Neural progenitor cell (in vitro differentiated cells): Measurements from ENCODE around the gene GPR22. TPM values are rescaled to one million over a fixed set of nuclear protein-coding genes. Genes with fewer than 3 reads are reported as not detected.

Source experiments
- DNase-seq: peaks from one replicate; pipeline ENCODE4 v3.0.0-alpha.2; 2016; ENCODE audit warnings: low spot score
- H2AFZ ChIP-seq: fragments of 200-600 bp; sonication (generic); replicated peaks from 2 replicates; pipeline ENCODE4 v1.6.1; 2016; ENCODE audit warnings: antibody characterized with exemption
- H3F3A ChIP-seq: fragments of 200-600 bp; sonication (generic); 2 replicates; pipeline ENCODE4 v1.6.1; 2016; ENCODE audit warnings: antibody characterized with exemption, low read depth
- H3K27ac ChIP-seq: fragments of 200-600 bp; sonication (generic); 2 replicates; pipeline ENCODE4 v1.5.1; 2016; ENCODE audit warnings: mild to moderate bottlenecking
- H3K27me3 ChIP-seq: fragments of 200-600 bp; sonication (generic); 2 replicates; pipeline ENCODE4 v1.6.1; 2016; ENCODE audit warnings: mild to moderate bottlenecking, moderate library complexity
- H3K36me3 ChIP-seq: fragments of 200-600 bp; sonication (generic); 2 replicates; pipeline ENCODE4 v1.5.1; 2016
- H3K4me1 ChIP-seq: fragments of 200-600 bp; sonication (generic); 2 replicates; pipeline ENCODE4 v1.6.1; 2016; ENCODE audit warnings: mixed run types
- H3K4me2 ChIP-seq: fragments of 200-600 bp; sonication (generic); 2 replicates; pipeline ENCODE4 v1.6.1; 2016
- H3K4me3 ChIP-seq: fragments of 200-600 bp; sonication (generic); 2 replicates; pipeline ENCODE4 v1.5.1; 2016
- H3K79me2 ChIP-seq: fragments of 200-600 bp; sonication (generic); 2 replicates; pipeline ENCODE4 v1.6.1; 2016; ENCODE audit warnings: low read depth
- H3K9ac ChIP-seq: fragments of 200-600 bp; sonication (generic); 2 replicates; pipeline ENCODE4 v1.6.1; 2016
- H3K9me3 ChIP-seq: fragments of 200-600 bp; sonication (generic); 2 replicates; pipeline ENCODE4 v1.5.1; 2016; ENCODE audit warnings: low read depth
- H4K20me1 ChIP-seq: fragments of 200-600 bp; sonication (generic); 2 replicates; pipeline ENCODE4 v1.6.1; 2016; ENCODE audit warnings: low read depth
- H3K27ac Mint-ChIP-seq: 3 replicates; pipeline ENCODE4 v1.8.0; 2021; ENCODE audit warnings: mixed read lengths
- H3K27me3 Mint-ChIP-seq: 2 replicates; pipeline ENCODE4 v1.8.0; 2022; ENCODE audit warnings: low read depth, mild to moderate bottlenecking, inconsistent platforms, moderate library complexity, mixed read lengths; ENCODE audit not compliant: insufficient read depth
- H3K36me3 Mint-ChIP-seq: 3 replicates; pipeline ENCODE4 v1.8.0; 2021; ENCODE audit warnings: mixed read lengths
- H3K4me1 Mint-ChIP-seq: 3 replicates; pipeline ENCODE4 v1.8.0; 2021; ENCODE audit warnings: mixed read lengths
- H3K4me3 Mint-ChIP-seq: 3 replicates; pipeline ENCODE4 v1.8.0; 2021; ENCODE audit warnings: mild to moderate bottlenecking, moderate library complexity, mixed read lengths
- H3K9me3 Mint-ChIP-seq: 3 replicates; pipeline ENCODE4 v1.8.0; 2020; ENCODE audit warnings: mixed read lengths
- CTCF ChIP-seq: fragments of 200-600 bp; sonication (generic); IDR thresholded peaks from 2 replicates; pipeline ENCODE4 v1.5.1; 2017; ENCODE audit warnings: antibody characterized with exemption, mild to moderate bottlenecking
- EZH2 ChIP-seq: fragments of 200-600 bp; sonication (generic); IDR thresholded peaks from 2 replicates; pipeline ENCODE4 v1.6.1; 2017; ENCODE audit warnings: antibody characterized with exemption, mild to moderate bottlenecking, moderate library complexity
- EZH2phosphoT487 ChIP-seq: fragments of 200-600 bp; sonication (generic); IDR thresholded peaks from 2 replicates; pipeline ENCODE4 v1.6.1; 2017; ENCODE audit warnings: antibody characterized with exemption
- total RNA-seq: library from RNA; depleted of rRNA; stranded (reverse); fragments of >200 nt; gene quantifications from 2 replicates; pipeline ENCODE4 v1.2.3, GENCODE V29; 2015; ENCODE audit warnings: low replicate concordance

The GPR22 gene
- total RNA-seq, 1 donor from 2014 or later, result not detected

- no peak for DNase-seq
- H3K27me3 ChIP-seq, result no peaks in the 10 kb centered on the region
- H3K9ac ChIP-seq, result no peak overlapping the region
- TF ChIP-seq EZH2phosphoT487 (no peak), CTCF (no peak), EZH2 (no peak)
- no peaks in the 10 kb centered on the region for H3K36me3 ChIP-seq
- Mint-ChIP-seq H3K9me3 (no peaks in the 10 kb centered on the region), H3K4me1 (no peaks in the 10 kb centered on the region), H3K4me3 (no peak overlapping the region), H3K36me3 (no peaks in the 10 kb centered on the region), H3K27me3 (no peaks in the 10 kb centered on the region), H3K27ac (no peak overlapping the region)
- H3F3A ChIP-seq, result no peaks in the 10 kb centered on the region
- H3K4me2 ChIP-seq, result no peak overlapping the region
- no peaks in the 10 kb centered on the region for H3K9me3 ChIP-seq
- H2AFZ ChIP-seq, result no peak overlapping the region
- H3K27ac ChIP-seq, result no peak overlapping the region
- no peaks in the 10 kb centered on the region for H3K79me2 ChIP-seq
- H3K4me3 ChIP-seq, result no peak overlapping the region
- H3K4me1 ChIP-seq, result no peaks in the 10 kb centered on the region
- no peaks in the 10 kb centered on the region for H4K20me1 ChIP-seq
Observed at GRCh38 chr7:107480932-107481331, 11.1 kb downstream of the GPR22 start.

- Histone ChIP-seq H3K9ac (no peak overlapping the region), H2AFZ (no peak overlapping the region), H4K20me1 (no peaks in the 10 kb centered on the region), H3K79me2 (no peaks in the 10 kb centered on the region), H3K4me3 (no peak overlapping the region), H3K4me2 (no peak overlapping the region), H3K9me3 (no peaks in the 10 kb centered on the region), H3F3A (no peaks in the 10 kb centered on the region), H3K4me1 (no peaks in the 10 kb centered on the region), H3K36me3 (no peaks in the 10 kb centered on the region), H3K27me3 (no peaks in the 10 kb centered on the region), H3K27ac (no peak overlapping the region)
- no peaks in the 10 kb centered on the region for H3K9me3 Mint-ChIP-seq
- no peaks in the 10 kb centered on the region for H3K4me1 Mint-ChIP-seq
- no peak overlapping the region for H3K27ac Mint-ChIP-seq
- TF ChIP-seq EZH2phosphoT487, result no peak
- no peak for DNase-seq
- no peak overlapping the region for H3K4me3 Mint-ChIP-seq
- H3K27me3 Mint-ChIP-seq, result no peaks in the 10 kb centered on the region
- H3K36me3 Mint-ChIP-seq, result no peaks in the 10 kb centered on the region
Observed at GRCh38 chr7:107482571-107482970, 12.7 kb downstream of the GPR22 start.

- Histone ChIP-seq H3F3A (no peaks in the 10 kb centered on the region), H2AFZ (no peak overlapping the region), H3K4me2 (no peak overlapping the region), H3K4me3 (no peak overlapping the region), H3K79me2 (no peaks in the 10 kb centered on the region), H3K4me1 (no peaks in the 10 kb centered on the region), H3K36me3 (no peaks in the 10 kb centered on the region), H4K20me1 (no peaks in the 10 kb centered on the region), H3K27me3 (no peaks in the 10 kb centered on the region), H3K9ac (no peak overlapping the region), H3K27ac (no peak overlapping the region), H3K9me3 (no peaks in the 10 kb centered on the region)
- TF ChIP-seq EZH2phosphoT487 (no peak), EZH2 (no peak), CTCF (no peak)
- Mint-ChIP-seq H3K27me3 (no peaks in the 10 kb centered on the region), H3K27ac (no peak overlapping the region), H3K4me3 (no peak overlapping the region), H3K9me3 (no peaks in the 10 kb centered on the region), H3K4me1 (no peaks in the 10 kb centered on the region), H3K36me3 (no peaks in the 10 kb centered on the region)
- no peak for DNase-seq
Observed at GRCh38 chr7:107486041-107486440, 16.2 kb downstream of the GPR22 start.

- no peaks in the 10 kb centered on the region for H3K27me3 Mint-ChIP-seq
- H4K20me1 ChIP-seq, result no peaks in the 10 kb centered on the region
- no peak overlapping the region for H3K9ac ChIP-seq
- DNase-seq, result no peak
- peaks cover 2% of the 10 kb centered on the region for H3K36me3 Mint-ChIP-seq
- H3K4me1 Mint-ChIP-seq, result no peaks in the 10 kb centered on the region
- no peaks in the 10 kb centered on the region for H3F3A ChIP-seq
- no peaks in the 10 kb centered on the region for H3K9me3 ChIP-seq
- H3K4me2 ChIP-seq, result no peak overlapping the region
- no peak overlapping the region for H3K4me3 ChIP-seq
- no peak overlapping the region for H2AFZ ChIP-seq
- TF ChIP-seq CTCF (no peak), EZH2phosphoT487 (no peak), EZH2 (no peak)
- H3K4me1 ChIP-seq, result no peaks in the 10 kb centered on the region
- peaks cover 6% of the 10 kb centered on the region for H3K9me3 Mint-ChIP-seq
- H3K27ac ChIP-seq, result no peak overlapping the region
- H3K27ac Mint-ChIP-seq, result no peak overlapping the region
- H3K4me3 Mint-ChIP-seq, result no peak overlapping the region
- H3K27me3 ChIP-seq, result no peaks in the 10 kb centered on the region
- H3K36me3 ChIP-seq, result no peaks in the 10 kb centered on the region
- peaks cover 28% of the 10 kb centered on the region for H3K79me2 ChIP-seq
Observed at GRCh38 chr7:107492875-107493274, 23.0 kb downstream of the GPR22 start.
